Lower leg skin (tissue), 3 donors: ENCODE data around the gene PUS7L.

Experiments
- POLR2A ChIP-seq, 2 donors: fragments of 450-650 bp; IDR thresholded peaks; one replicate each; pipeline ENCODE4 v1.6.1; 2016 to 2017; ENCODE audit warnings: antibody characterized with exemption in 2 of 2, mild to moderate bottlenecking in 1 of 2, moderate library complexity in 1 of 2
- TF ChIP-seq, protein P1 (sequence below), 3 donors: fragments of 450-650 bp; IDR thresholded peaks; one replicate each; pipeline ENCODE4 v1.5.1; 2016; ENCODE audit warnings: antibody characterized with exemption in 3 of 3, mild to moderate bottlenecking in 3 of 3, moderate library complexity in 2 of 3

DNA sequence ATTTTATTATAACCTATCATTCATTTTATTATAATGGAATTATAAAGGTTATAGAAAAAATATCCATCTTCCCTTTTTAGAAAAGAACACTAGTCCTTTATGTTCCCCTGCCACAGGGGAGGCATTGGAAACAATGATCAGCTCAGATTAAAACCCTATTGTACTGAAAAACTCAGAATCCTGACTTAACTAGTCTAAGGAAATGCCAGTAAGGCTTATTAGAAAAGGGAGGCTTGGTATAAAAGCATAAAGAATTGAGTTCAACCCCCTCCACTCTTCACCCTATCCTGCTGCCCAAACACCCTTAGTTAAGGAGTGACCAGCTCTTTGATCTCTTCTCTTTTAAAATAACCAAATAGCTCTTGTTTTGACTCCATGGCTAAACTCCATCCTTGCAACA, 36.0 kb downstream of the PUS7L start:
- TF ChIP-seq, protein P1, sequence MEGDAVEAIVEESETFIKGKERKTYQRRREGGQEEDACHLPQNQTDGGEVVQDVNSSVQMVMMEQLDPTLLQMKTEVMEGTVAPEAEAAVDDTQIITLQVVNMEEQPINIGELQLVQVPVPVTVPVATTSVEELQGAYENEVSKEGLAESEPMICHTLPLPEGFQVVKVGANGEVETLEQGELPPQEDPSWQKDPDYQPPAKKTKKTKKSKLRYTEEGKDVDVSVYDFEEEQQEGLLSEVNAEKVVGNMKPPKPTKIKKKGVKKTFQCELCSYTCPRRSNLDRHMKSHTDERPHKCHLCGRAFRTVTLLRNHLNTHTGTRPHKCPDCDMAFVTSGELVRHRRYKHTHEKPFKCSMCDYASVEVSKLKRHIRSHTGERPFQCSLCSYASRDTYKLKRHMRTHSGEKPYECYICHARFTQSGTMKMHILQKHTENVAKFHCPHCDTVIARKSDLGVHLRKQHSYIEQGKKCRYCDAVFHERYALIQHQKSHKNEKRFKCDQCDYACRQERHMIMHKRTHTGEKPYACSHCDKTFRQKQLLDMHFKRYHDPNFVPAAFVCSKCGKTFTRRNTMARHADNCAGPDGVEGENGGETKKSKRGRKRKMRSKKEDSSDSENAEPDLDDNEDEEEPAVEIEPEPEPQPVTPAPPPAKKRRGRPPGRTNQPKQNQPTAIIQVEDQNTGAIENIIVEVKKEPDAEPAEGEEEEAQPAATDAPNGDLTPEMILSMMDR (IDR thresholded peaks at IDR 0.05): no peak
- TF ChIP-seq POLR2A (IDR thresholded peaks at IDR 0.05): no peak
